Measurements from ENCODE around the gene RASSF6. TPM values are rescaled to one million over a fixed set of nuclear protein-coding genes. Genes with fewer than 3 reads are reported as not detected.

Gene RASSF6
- total RNA-seq, 2 donors from 2014 or later = 13.8 to 38.9 TPM

- Histone ChIP-seq H3K4me3 (peak overlapping the region; percentile 42), H3K36me3 (no peaks in the 10 kb centered on the region), H3K9me3 (no peaks in the 10 kb centered on the region), H3K27me3 (no peaks in the 10 kb centered on the region), H3K4me1 (no peaks in the 10 kb centered on the region), H3K27ac (peak overlapping the region; percentile 82), H3K9ac (ENCODE audit: low read depth in 2 of 2, low read length in 2 of 2) (peak overlapping the region in 1 of 2 donors; percentile 52)
- TF ChIP-seq CTCF (IDR thresholded peaks at IDR 0.05) = no peak
- intact Hi-C loops (cut with DNase I) = no loop called here
- DNase-seq = no peak
Observed at GRCh38 chr4:73619346-73619745, 890 bp downstream of the RASSF6 start.

- Histone ChIP-seq H3K27me3 (no peaks in the 10 kb centered on the region), H3K4me3 (no peak overlapping the region), H3K9ac (ENCODE audit: low read depth in 2 of 2, low read length in 2 of 2) (no peak overlapping the region), H3K4me1 (no peaks in the 10 kb centered on the region), H3K9me3 (no peaks in the 10 kb centered on the region), H3K36me3 (no peaks in the 10 kb centered on the region), H3K27ac (no peak overlapping the region)
- DNase-seq = no peak
- intact Hi-C loops (cut with DNase I) = no loop called here
- TF ChIP-seq CTCF (IDR thresholded peaks at IDR 0.05) = no peak
Observed at GRCh38 chr4:73617256-73617655, 3.0 kb downstream of the RASSF6 start.

- TF ChIP-seq CTCF (IDR thresholded peaks at IDR 0.05) = no peak
- intact Hi-C loops (cut with DNase I) = no loop called here
- Histone ChIP-seq H3K36me3 (no peaks in the 10 kb centered on the region), H3K9ac (ENCODE audit: low read depth in 2 of 2, low read length in 2 of 2) (no peak overlapping the region), H3K27me3 (no peaks in the 10 kb centered on the region), H3K9me3 (no peaks in the 10 kb centered on the region), H3K4me3 (no peak overlapping the region), H3K27ac (no peak overlapping the region), H3K4me1 (peaks cover 3% of the 10 kb centered on the region)
- no peak for DNase-seq
Observed at GRCh38 chr4:73615613-73616012, 4.6 kb downstream of the RASSF6 start.

- H3K4me3 ChIP-seq = no peak overlapping the region
- H3K4me1 ChIP-seq = peaks cover 11% of the 10 kb centered on the region
- H3K27ac ChIP-seq = no peak overlapping the region
- intact Hi-C loops (cut with DNase I) = no loop called here
- no peaks in the 10 kb centered on the region for H3K27me3 ChIP-seq
- H3K9me3 ChIP-seq = no peaks in the 10 kb centered on the region
- no peak overlapping the region for H3K9ac ChIP-seq (ENCODE audit: low read depth in 2 of 2, low read length in 2 of 2)
- TF ChIP-seq CTCF (IDR thresholded peaks at IDR 0.05) = no peak
- no peak for DNase-seq
- H3K36me3 ChIP-seq = no peaks in the 10 kb centered on the region
Observed at GRCh38 chr4:73614311-73614867, 5.8 kb downstream of the RASSF6 start.

GRCh38 chr4:73613130-73613529 is 7.1 kb downstream of the RASSF6 start:
- no peak for TF ChIP-seq CTCF (IDR thresholded peaks at IDR 0.05)
- Histone ChIP-seq H3K27ac (no peak overlapping the region), H3K4me1 (peaks cover 17% of the 10 kb centered on the region), H3K9me3 (no peaks in the 10 kb centered on the region), H3K27me3 (no peaks in the 10 kb centered on the region), H3K4me3 (no peak overlapping the region), H3K9ac (ENCODE audit: low read depth in 2 of 2, low read length in 2 of 2) (no peak overlapping the region), H3K36me3 (no peaks in the 10 kb centered on the region)
- intact Hi-C loops (cut with DNase I) = no loop called here
- peak; percentile 53 for DNase-seq

All from colonic mucosa (tissue), 4 donors.